ENCODE results near the gene CD180.
A peak's percentile ranks its signal among the peaks of the same experiment; 100 is the strongest.

The CD180 gene

DNA sequence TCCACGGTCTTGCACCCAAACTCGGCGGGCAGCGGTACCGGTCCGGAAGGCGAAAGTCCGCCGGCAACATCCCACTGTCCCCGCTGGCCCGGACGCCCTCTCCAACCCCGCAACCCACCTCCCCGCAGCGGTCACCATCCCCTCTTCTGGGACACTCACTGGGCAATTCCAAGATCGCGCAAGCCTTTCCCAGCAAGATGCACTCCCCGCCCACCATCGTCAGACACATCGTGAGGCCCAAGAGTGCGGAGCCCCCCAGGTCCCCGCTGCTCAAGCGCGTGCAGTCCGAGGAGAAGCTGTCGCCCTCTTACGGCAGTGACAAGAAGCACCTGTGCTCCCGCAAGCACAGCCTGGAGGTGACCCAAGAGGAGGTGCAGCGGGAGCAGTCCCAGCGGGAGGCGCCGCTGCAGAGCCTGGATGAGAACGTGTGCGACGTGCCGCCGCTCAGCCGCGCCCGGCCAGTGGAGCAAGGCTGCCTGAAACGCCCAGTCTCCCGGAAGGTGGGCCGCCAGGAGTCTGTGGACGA lies 33.3 kb downstream of the CD180 start:
- no peak for DNase-seq
- Histone ChIP-seq H3K27me3 (replicated peaks) (no peaks in the 10 kb centered on the region), H3K36me3 (replicated peaks) (peaks cover 19% of the 10 kb centered on the region), H3K4me3 (ENCODE audit: low read depth, low read length) (no peak overlapping the region), H3K27ac (no peak overlapping the region)
- TF ChIP-seq, protein P1, sequence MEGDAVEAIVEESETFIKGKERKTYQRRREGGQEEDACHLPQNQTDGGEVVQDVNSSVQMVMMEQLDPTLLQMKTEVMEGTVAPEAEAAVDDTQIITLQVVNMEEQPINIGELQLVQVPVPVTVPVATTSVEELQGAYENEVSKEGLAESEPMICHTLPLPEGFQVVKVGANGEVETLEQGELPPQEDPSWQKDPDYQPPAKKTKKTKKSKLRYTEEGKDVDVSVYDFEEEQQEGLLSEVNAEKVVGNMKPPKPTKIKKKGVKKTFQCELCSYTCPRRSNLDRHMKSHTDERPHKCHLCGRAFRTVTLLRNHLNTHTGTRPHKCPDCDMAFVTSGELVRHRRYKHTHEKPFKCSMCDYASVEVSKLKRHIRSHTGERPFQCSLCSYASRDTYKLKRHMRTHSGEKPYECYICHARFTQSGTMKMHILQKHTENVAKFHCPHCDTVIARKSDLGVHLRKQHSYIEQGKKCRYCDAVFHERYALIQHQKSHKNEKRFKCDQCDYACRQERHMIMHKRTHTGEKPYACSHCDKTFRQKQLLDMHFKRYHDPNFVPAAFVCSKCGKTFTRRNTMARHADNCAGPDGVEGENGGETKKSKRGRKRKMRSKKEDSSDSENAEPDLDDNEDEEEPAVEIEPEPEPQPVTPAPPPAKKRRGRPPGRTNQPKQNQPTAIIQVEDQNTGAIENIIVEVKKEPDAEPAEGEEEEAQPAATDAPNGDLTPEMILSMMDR (IDR thresholded peaks at IDR 0.05; ENCODE audit: low read depth, low read length, missing control alignments), result no peak
- in situ Hi-C loops (cut with HindIII; ENCODE audit: low pct_ligation_motif_present, low sequenced_read_pairs), result no loop called here

GRCh38 chr5:67161767-67162166 lies 34.8 kb downstream of the CD180 start:
- DNase-seq, result no peak
- TF ChIP-seq, protein P1 (IDR thresholded peaks at IDR 0.05; ENCODE audit: low read depth, low read length, missing control alignments), result no peak
- H3K4me3 ChIP-seq (ENCODE audit: low read depth, low read length), result no peak overlapping the region
- in situ Hi-C loops (cut with HindIII; ENCODE audit: low pct_ligation_motif_present, low sequenced_read_pairs), result no loop called here
- H3K27me3 ChIP-seq (replicated peaks), result no peaks in the 10 kb centered on the region
- H3K36me3 ChIP-seq (replicated peaks), result peaks cover 19% of the 10 kb centered on the region
- H3K27ac ChIP-seq, result no peak overlapping the region

GRCh38 chr5:67160985-67161384 lies 35.6 kb downstream of the CD180 start:
- no peaks in the 10 kb centered on the region for H3K27me3 ChIP-seq (replicated peaks)
- TF ChIP-seq, protein P1 (IDR thresholded peaks at IDR 0.05; ENCODE audit: low read depth, low read length, missing control alignments), result no peak
- H3K27ac ChIP-seq, result no peak overlapping the region
- no peak overlapping the region for H3K4me3 ChIP-seq (ENCODE audit: low read depth, low read length)
- DNase-seq, result peak; percentile 27
- peaks cover 19% of the 10 kb centered on the region for H3K36me3 ChIP-seq (replicated peaks)
- in situ Hi-C loops (cut with HindIII; ENCODE audit: low pct_ligation_motif_present, low sequenced_read_pairs), result no loop called here

GRCh38 chr5:67160272-67160671 lies 36.3 kb downstream of the CD180 start:
- TF ChIP-seq, protein P1 (IDR thresholded peaks at IDR 0.05; ENCODE audit: low read depth, low read length, missing control alignments), result no peak
- Histone ChIP-seq H3K27ac (no peak overlapping the region), H3K4me3 (ENCODE audit: low read depth, low read length) (no peak overlapping the region), H3K27me3 (replicated peaks) (no peaks in the 10 kb centered on the region), H3K36me3 (replicated peaks) (peaks cover 19% of the 10 kb centered on the region)
- DNase-seq, result no peak
- in situ Hi-C loops (cut with HindIII; ENCODE audit: low pct_ligation_motif_present, low sequenced_read_pairs), result no loop called here

DNA sequence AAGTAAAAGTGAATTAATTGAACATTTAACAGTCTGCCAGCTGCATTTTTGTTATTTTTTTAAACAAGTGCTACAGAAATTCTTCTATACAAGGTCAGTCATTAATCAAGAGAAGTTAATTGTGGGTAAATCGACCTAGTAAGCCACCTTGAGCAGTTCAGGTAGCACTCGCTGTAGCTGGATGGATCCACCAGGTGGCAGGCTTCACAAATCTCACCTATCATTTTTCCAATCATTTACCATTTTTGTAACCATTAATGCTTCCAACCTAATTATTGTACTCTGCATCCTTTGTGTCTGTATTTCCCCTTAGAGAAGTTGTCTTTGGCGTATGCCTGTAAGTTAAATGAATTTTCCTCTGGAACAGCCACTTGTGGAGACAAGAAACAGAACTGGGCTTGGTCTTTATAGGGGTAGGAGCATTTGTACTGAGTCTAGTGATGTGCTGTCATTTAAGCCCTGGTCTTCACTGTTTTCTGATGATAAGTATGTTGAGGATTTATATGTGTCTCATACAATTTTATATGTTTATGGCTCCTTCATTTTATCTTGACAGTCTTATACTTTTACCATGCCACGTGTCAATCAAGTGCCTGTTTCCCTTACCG lies 39.5 kb downstream of the CD180 start:
- H3K4me3 ChIP-seq (ENCODE audit: low read depth, low read length), result no peak overlapping the region
- in situ Hi-C loops (cut with HindIII; ENCODE audit: low pct_ligation_motif_present, low sequenced_read_pairs), result no loop called here
- H3K27me3 ChIP-seq (replicated peaks), result no peaks in the 10 kb centered on the region
- peak; percentile 4 for DNase-seq
- peaks cover 11% of the 10 kb centered on the region for H3K36me3 ChIP-seq (replicated peaks)
- TF ChIP-seq, protein P1 (IDR thresholded peaks at IDR 0.05; ENCODE audit: low read depth, low read length, missing control alignments), result peak; percentile 85
- H3K27ac ChIP-seq, result no peak overlapping the region
